22Rv1 (cell line): Measurements from ENCODE around the gene MLLT3.
"Not testable (repeated sequence)": the region's sequence is repeated elsewhere in the genome, so short reads cannot be mapped to it uniquely, and the experiment has no call there.

Source experiments
- ZFX ChIP-seq: fragments of 450-650 bp; IDR thresholded peaks from 2 replicates; pipeline ENCODE4 v1.6.1; 2017; ENCODE audit warnings: antibody characterized with exemption, borderline replicate concordance
- TF ChIP-seq, protein P1 (sequence below): fragments of 450-650 bp; IDR thresholded peaks from 2 replicates; pipeline ENCODE4 v1.5.1; 2017; ENCODE audit warnings: mild to moderate bottlenecking

DNA sequence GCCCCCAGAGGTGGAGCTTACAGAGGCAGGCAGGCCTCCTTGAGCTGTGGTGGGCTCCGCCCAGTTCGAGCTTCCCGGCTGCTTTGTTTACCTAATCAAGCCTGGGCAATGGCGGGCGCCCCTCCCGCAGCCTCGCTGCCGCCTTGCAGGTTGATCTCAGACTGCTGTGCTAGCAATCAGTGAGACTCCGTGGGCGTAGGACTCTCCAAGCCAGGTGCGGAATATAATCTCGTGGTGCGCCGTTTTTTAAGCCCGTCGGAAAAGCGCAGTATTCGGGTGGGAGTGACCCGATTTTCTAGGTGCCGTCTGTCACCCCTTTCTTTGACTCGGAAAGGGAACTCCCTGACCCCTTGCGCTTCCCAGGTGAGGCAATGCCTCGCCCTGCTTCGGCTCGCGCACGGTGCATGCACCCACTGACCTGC, 36.0 kb upstream of the MLLT3 start:
- TF ChIP-seq, protein P1, sequence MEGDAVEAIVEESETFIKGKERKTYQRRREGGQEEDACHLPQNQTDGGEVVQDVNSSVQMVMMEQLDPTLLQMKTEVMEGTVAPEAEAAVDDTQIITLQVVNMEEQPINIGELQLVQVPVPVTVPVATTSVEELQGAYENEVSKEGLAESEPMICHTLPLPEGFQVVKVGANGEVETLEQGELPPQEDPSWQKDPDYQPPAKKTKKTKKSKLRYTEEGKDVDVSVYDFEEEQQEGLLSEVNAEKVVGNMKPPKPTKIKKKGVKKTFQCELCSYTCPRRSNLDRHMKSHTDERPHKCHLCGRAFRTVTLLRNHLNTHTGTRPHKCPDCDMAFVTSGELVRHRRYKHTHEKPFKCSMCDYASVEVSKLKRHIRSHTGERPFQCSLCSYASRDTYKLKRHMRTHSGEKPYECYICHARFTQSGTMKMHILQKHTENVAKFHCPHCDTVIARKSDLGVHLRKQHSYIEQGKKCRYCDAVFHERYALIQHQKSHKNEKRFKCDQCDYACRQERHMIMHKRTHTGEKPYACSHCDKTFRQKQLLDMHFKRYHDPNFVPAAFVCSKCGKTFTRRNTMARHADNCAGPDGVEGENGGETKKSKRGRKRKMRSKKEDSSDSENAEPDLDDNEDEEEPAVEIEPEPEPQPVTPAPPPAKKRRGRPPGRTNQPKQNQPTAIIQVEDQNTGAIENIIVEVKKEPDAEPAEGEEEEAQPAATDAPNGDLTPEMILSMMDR, result not testable (repeated sequence)
- not testable (repeated sequence) for TF ChIP-seq ZFX
